Gastrocnemius medialis (tissue), 4 donors: ENCODE results near the gene SH3TC1. TPM values are rescaled to one million over a fixed set of nuclear protein-coding genes. Genes with fewer than 3 reads are reported as not detected.

Experiments
- ATAC-seq, 2 donors: fragments of 150-250 bp; one replicate each; pipeline ENCODE4 v1.9.1; 2016
- DNase-seq, 2 donors: peaks; one replicate each; pipeline ENCODE4 v3.0.0-alpha.2; 2019
- H3K27ac ChIP-seq, 4 donors: fragments of 200-600 bp; sonication (generic); 1 replicate in 1 of 4; 2 replicates in 3 of 4; pipeline ENCODE4 v1.5.1; 2016 to 2018; ENCODE audit warnings: mild to moderate bottlenecking in 2 of 4, moderate library complexity in 1 of 4
- H3K27me3 ChIP-seq, 3 donors: fragments of 200-600 bp; sonication (generic) in 2 of 3; 1 replicate in 1 of 3; 2 replicates in 2 of 3; pipeline versions ENCODE4 v1.5.1 to v1.6.0; 2016 to 2019; ENCODE audit warnings: mild to moderate bottlenecking in 1 of 3, moderate library complexity in 1 of 3
- H3K36me3 ChIP-seq, 2 donors: fragments of 200-600 bp; sonication (generic) in 1 of 2; one replicate each; pipeline ENCODE4 v1.5.1; 2017 to 2018
- H3K4me1 ChIP-seq, 2 donors: fragments of 200-600 bp; sonication (generic) in 1 of 2; one replicate each; pipeline ENCODE4 v1.5.1; 2016 to 2017; ENCODE audit warnings: mild to moderate bottlenecking in 2 of 2
- H3K4me3 ChIP-seq, 4 donors: fragments of 200-600 bp; sonication (generic) in 3 of 4; 1 replicate in 1 of 4; 2 replicates in 3 of 4; pipeline ENCODE4 v1.5.1; 2016 to 2019; ENCODE audit warnings: mild to moderate bottlenecking in 2 of 4
- H3K9me3 ChIP-seq, 3 donors: fragments of 200-600 bp; sonication (generic) in 2 of 3; 1 replicate in 1 of 3; 2 replicates in 2 of 3; pipeline ENCODE4 v1.5.1; 2016 to 2019
- POLR2A ChIP-seq, 2 donors: fragments of 450-650 bp; IDR thresholded peaks; one replicate each; pipeline ENCODE4 v1.6.1; 2017; ENCODE audit warnings: antibody characterized with exemption in 2 of 2, mild to moderate bottlenecking in 2 of 2, moderate library complexity in 2 of 2
- in situ Hi-C, 4 donors: fragments of 200-750 bp; cut with MboI; loops; one replicate each; pipeline versions ENCODE4 v1.15.0 to v1.8.0; 2017; ENCODE audit warnings: low sequenced_read_pairs in 4 of 4
- intact Hi-C: fragments of 100-400 bp; cut with DNase I; formaldehyde crosslinking; loops from one replicate; pipeline ENCODE4 v1.15.1; 2023; ENCODE audit warnings: low total_unique reads
- total RNA-seq, 4 donors: library from RNA; depleted of rRNA; stranded (reverse); fragments of >200 nt; gene quantifications; one replicate each; pipeline versions ENCODE4 v1.1.0 to v1.2.3, GENCODE V29; 2016
- TF ChIP-seq, protein P1 (sequence below), 5 experiments: fragments of 450-650 bp in 3 of 5; fragments of 200-600 bp in 2 of 5; sonication (generic) in 2 of 5; IDR thresholded peaks in 4 of 5; conservative IDR thresholded peaks in 1 of 5; 1 replicate in 4 of 5; 2 replicates in 1 of 5; pipeline ENCODE4 v1.5.1; 2016 to 2019; ENCODE audit warnings: antibody characterized with exemption in 5 of 5, mild to moderate bottlenecking in 3 of 5, moderate library complexity in 3 of 5

SH3TC1 gene
- total RNA-seq, 4 donors from 2014 or later = 2.9 to 8.5 (median 5.8) TPM

DNA sequence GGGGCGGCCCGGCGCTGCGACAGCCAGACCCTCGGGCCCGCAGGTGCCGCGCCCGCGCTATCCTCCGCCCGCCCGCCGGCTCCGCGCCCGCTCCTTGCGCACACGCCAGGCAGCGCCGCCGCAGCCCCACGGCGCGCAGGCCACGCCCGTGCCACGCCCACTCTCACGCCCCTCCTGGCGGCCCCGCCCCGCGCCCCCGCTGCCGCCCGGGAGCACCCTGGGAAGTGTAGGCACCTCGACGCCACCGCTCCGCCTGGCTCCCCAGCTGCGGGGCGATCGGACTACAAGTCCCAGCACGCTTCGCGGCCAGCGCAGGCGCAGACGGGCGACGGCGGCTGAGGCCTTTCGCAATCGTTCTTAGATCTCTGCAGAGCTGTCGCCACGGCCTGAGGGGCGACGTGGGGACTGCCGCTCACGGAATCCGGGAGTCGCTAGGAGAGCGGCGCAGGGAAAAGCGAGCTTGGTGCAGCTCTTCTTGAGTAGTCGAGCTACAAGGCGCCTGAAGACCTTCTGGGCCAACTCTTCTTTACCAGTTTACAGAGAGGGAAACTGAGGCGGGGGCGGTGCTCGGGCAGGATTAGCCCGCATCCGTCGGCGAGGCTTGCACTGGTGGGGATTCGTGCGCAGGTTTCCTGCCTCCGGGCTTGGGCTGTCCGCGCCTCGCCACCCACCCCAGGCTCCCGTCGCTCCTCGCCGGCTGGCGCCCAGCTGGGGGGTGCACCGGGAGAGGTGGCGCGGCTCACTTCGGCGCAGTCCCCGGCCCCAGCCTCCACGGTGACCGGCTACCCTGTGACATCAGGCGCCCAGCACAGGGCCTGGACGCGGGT, 40.2 kb upstream of the SH3TC1 start, which contains the start of gene ABLIM2:
Gene ABLIM2 (minus strand): TSS at position 104 of the 827 bp plus-strand sequence. CDS start 124 bp downstream, outside the sequence.
- peak within 1 kb of the TSS; percentile 84 to 93 (median 90) for H3K4me3 ChIP-seq
- H3K27ac ChIP-seq = peak within 1 kb of the TSS; percentile 89 to 99 (median 92)
- H3K4me1 ChIP-seq = peaks cover 50 to 54% of the 10 kb centered on the region in 2 donors
- TF ChIP-seq POLR2A (IDR thresholded peaks at IDR 0.05) = peak in 1 of 2 donors; percentile 99
- TF ChIP-seq, protein P1, sequence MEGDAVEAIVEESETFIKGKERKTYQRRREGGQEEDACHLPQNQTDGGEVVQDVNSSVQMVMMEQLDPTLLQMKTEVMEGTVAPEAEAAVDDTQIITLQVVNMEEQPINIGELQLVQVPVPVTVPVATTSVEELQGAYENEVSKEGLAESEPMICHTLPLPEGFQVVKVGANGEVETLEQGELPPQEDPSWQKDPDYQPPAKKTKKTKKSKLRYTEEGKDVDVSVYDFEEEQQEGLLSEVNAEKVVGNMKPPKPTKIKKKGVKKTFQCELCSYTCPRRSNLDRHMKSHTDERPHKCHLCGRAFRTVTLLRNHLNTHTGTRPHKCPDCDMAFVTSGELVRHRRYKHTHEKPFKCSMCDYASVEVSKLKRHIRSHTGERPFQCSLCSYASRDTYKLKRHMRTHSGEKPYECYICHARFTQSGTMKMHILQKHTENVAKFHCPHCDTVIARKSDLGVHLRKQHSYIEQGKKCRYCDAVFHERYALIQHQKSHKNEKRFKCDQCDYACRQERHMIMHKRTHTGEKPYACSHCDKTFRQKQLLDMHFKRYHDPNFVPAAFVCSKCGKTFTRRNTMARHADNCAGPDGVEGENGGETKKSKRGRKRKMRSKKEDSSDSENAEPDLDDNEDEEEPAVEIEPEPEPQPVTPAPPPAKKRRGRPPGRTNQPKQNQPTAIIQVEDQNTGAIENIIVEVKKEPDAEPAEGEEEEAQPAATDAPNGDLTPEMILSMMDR (IDR thresholded peaks at IDR 0.05 in 4 of 5, conservative IDR thresholded peaks at IDR 0.05 in 1 of 5) = peak in 3 of 5 experiments; percentile 15 to 30 (median 25)
- peak; percentile 68 to 72 for ATAC-seq
- intact Hi-C loops = no loop called here
- H3K36me3 ChIP-seq = no peaks in the 10 kb centered on the region
- in situ Hi-C loops = no loop called here
- no peaks in the 10 kb centered on the region for H3K27me3 ChIP-seq
- peak; percentile 97 to 99 for DNase-seq
- H3K9me3 ChIP-seq = no peaks in the 10 kb centered on the region

DNA sequence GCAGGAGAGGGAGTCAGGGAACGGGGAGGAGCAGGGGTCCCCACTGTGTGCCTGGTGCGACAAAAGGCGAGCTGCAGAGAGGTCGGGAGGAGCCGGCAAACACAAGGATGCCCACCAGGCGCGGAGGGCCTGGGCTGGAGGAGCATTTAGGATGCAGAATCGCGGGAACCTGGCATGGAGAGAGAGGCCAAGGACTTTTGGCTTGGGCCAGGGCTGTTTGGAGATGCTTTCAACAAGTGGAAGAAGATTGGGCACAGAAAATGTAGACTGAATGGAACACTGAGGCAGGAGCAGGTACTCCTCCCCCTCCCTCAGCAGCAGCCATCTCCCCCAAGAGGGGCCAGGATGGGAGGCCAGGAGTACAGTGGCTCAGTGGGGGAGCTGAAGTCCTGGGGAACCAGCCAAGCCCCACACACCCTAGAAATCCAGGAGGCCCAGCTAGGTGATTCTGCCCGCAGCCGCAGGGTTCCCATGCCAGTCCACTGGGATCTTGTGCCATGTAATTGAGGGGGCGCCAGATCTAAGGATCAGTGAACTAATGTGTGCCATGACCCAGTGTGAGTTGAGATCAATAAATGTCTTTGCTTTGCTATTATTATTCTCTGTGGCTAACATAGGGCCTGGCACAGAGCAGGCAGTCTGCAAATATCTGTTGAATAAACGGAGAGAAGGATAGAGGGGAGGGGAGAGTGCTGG, 39.4 kb upstream of the SH3TC1 start:
- TF ChIP-seq, protein P1 (IDR thresholded peaks at IDR 0.05 in 4 of 5, conservative IDR thresholded peaks at IDR 0.05 in 1 of 5) = no peak
- no peak for TF ChIP-seq POLR2A (IDR thresholded peaks at IDR 0.05)
- ATAC-seq = no peak
- in situ Hi-C loops (loop anchor here in 3 of 4 donors (10.0 kb wide), 1 partner anchor 55 kb away; no protein-coding TSS in a partner anchor), intact Hi-C loops (no loop called here)
- H3K27me3 ChIP-seq = no peaks in the 10 kb centered on the region
- no peaks in the 10 kb centered on the region for H3K9me3 ChIP-seq
- peak in 1 of 2 donors; percentile 41 for DNase-seq
- peak overlapping the region; percentile 83 to 99 (median 87) for H3K27ac ChIP-seq
- peak overlapping the region; percentile 69 to 92 (median 80) for H3K4me3 ChIP-seq
- peaks cover 56 to 59% of the 10 kb centered on the region in 2 donors for H3K4me1 ChIP-seq
- H3K36me3 ChIP-seq = no peaks in the 10 kb centered on the region

DNA sequence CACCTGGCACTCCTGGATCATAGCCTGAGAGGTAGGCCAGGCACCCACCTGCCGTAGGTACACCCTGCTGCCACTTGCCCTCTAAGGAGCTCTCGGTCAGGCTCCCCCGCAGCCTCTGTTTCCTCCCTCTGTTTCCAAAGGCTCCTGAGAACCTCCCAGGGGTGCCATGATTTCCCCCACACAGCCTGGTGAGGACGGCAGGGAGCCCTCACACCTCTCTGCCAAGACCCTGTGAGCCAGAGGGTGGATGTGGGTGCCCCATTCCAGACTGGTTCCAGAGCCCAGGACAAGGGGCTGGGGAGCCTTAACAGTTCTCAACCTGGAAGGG, 38.9 kb upstream of the SH3TC1 start:
- Histone ChIP-seq H3K27me3 (no peaks in the 10 kb centered on the region), H3K9me3 (no peaks in the 10 kb centered on the region), H3K36me3 (no peaks in the 10 kb centered on the region), H3K4me1 (peaks cover 61 to 65% of the 10 kb centered on the region in 2 donors), H3K4me3 (peak overlapping the region; percentile 69 to 92 (median 80)), H3K27ac (peak overlapping the region; percentile 83 to 99 (median 87))
- no peak for ATAC-seq
- intact Hi-C loops = no loop called here
- in situ Hi-C loops = loop anchor here in 3 of 4 donors (10.0 kb wide), 1 partner anchor 55 kb away; no protein-coding TSS in a partner anchor
- peak in 1 of 2 donors; percentile 17 for DNase-seq
- TF ChIP-seq POLR2A (IDR thresholded peaks at IDR 0.05) = no peak
- TF ChIP-seq, protein P1 (IDR thresholded peaks at IDR 0.05 in 4 of 5, conservative IDR thresholded peaks at IDR 0.05 in 1 of 5) = no peak

DNA sequence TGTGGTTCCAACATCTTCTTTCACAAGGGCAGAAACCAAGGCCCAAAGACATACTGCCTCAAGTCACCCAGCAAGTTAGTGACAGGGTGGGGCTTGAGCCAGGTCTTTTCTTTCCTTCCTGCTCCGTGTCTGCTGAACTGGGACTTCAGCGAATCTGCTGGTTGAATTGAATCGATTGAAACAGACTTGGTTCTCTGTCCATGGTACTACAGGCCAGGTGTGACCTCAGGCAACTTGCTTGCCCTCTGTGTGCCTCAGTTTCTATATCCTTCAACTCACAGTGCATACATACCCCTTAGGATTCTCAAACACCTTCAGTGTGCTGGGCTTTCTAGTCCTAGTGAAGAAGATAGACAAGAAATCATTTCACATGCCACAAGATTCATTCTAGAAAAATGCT, 38.5 kb upstream of the SH3TC1 start:
- no peaks in the 10 kb centered on the region for H3K36me3 ChIP-seq
- in situ Hi-C loops = loop anchor here in 3 of 4 donors (10.0 kb wide), 1 partner anchor 56 kb away; no protein-coding TSS in a partner anchor
- H3K9me3 ChIP-seq = no peaks in the 10 kb centered on the region
- H3K27me3 ChIP-seq = no peaks in the 10 kb centered on the region
- DNase-seq (peak in 1 of 2 donors; percentile 23), ATAC-seq (no peak)
- H3K4me1 ChIP-seq = peaks cover 59 to 62% of the 10 kb centered on the region in 2 donors
- intact Hi-C loops = no loop called here
- H3K4me3 ChIP-seq = peak overlapping the region in 2 of 4 donors; percentile 75 to 84
- peak overlapping the region; percentile 83 to 99 (median 87) for H3K27ac ChIP-seq
- TF ChIP-seq, protein P1 (IDR thresholded peaks at IDR 0.05 in 4 of 5, conservative IDR thresholded peaks at IDR 0.05 in 1 of 5) = no peak
- TF ChIP-seq POLR2A (IDR thresholded peaks at IDR 0.05) = no peak
